ENCODE data around the gene MYO5B. TPM values are rescaled to one million over a fixed set of nuclear protein-coding genes. Genes with fewer than 3 reads are reported as not detected.

MYO5B gene
- total RNA-seq, 1 experiment from 2014 or later = 32.1 TPM

DNA sequence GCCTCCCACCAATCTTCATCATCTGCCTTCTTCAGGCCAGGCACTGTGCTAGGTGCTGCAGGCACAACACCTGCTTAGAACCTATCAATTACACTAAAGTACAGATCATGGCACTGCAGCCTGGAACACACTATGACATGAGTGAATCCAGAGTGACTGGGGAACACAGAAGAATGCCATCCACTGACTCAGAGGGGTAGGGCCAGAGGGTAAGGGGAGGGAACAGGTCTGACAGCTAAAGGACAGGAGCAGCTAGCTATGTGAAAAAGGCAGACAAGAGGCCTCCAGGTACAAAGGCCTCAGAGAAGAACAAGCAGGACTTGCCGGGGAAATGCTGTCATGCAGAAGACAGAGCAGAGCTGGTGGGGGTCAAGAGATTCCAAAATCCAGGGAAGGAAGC is 328.3 kb downstream of the MYO5B start:
- ATAC-seq = no peak
- Histone ChIP-seq H3K9me2 (ENCODE audit: insufficient read depth) (no peaks in the 10 kb centered on the region), H3K79me2 (ENCODE audit: insufficient read depth, low read length) (no peaks in the 10 kb centered on the region), H4K20me1 (ENCODE audit: insufficient read depth) (no peaks in the 10 kb centered on the region), H3K4me2 (ENCODE audit: low read length) (no peak overlapping the region), H2AFZ (ENCODE audit: low read depth, low read length, poor library complexity, severe bottlenecking) (no peak overlapping the region), H3K9ac (ENCODE audit: low read length) (no peak overlapping the region), H3K4me1 (ENCODE audit: control insufficient read depth in 1 of 2, insufficient read depth in 2 of 2, low read length in 2 of 2) (no peaks in the 10 kb centered on the region), H3K36me3 (ENCODE audit: control insufficient read depth in 1 of 2, insufficient read depth in 2 of 2, low read length in 2 of 2) (no peaks in the 10 kb centered on the region), H3K27me3 (ENCODE audit: insufficient read depth, low read length) (no peaks in the 10 kb centered on the region), H3K4me3 (replicated peaks in 1 of 2; ENCODE audit: low read depth in 1 of 2, low read length in 2 of 2) (no peak overlapping the region), H3K9me3 (ENCODE audit: control insufficient read depth in 1 of 2, insufficient read depth in 1 of 2, low read depth in 1 of 2, low read length in 2 of 2) (no peaks in the 10 kb centered on the region), H3K27ac (ENCODE audit: low read depth, low read length) (no peak overlapping the region)
- TF ChIP-seq ZNF274 (IDR thresholded peaks at IDR 0.05; ENCODE audit: low read depth, low read length) = no peak
- intact Hi-C loops (cut with micrococcal nuclease) = no loop called here
- no TSS peak for BruUV-seq (replicated peaks)
- ChIA-PET CTCF (interaction anchor here (1.9 kb wide), 1 partner anchor 8 kb away, joined by 5 read pairs; no protein-coding TSS in a partner anchor), POLR2A (no interaction called here), RAD21 (ENCODE audit: low non-redundant PET in 1 of 2, low total read pairs in 2 of 2, uncharacterized antibody in 2 of 2, unreplicated experiment in 2 of 2) (no interaction called here)
- no peak for DNase-seq (ENCODE audit: low read depth, low spot score)

DNA sequence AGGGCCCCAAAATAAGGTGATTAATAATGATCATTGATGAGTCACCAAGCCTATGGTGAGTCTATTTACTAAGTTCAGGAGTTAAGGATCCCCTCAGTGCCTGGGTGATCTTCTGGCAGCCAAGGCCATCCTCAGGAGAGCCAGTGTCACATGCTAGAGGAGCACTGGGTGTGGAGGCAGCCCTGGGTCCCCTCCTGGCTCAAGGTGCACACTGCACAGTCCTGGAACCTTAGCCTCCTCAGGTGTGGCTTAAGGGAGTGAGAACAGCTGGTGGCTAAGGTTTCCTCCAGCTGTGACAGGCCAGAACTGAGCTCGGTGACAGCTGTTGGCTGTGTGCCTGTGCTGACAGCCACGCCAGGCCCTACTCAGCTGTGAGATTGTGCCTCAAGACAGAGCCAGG is 329.5 kb downstream of the MYO5B start:
- intact Hi-C loops (cut with micrococcal nuclease) = no loop called here
- BruUV-seq (replicated peaks) = no TSS peak
- Histone ChIP-seq H3K27ac (ENCODE audit: low read depth, low read length) (no peak overlapping the region), H3K4me2 (ENCODE audit: low read length) (no peak overlapping the region), H3K9me2 (ENCODE audit: insufficient read depth) (no peaks in the 10 kb centered on the region), H3K4me1 (ENCODE audit: control insufficient read depth in 1 of 2, insufficient read depth in 2 of 2, low read length in 2 of 2) (no peaks in the 10 kb centered on the region), H3K9ac (ENCODE audit: low read length) (no peak overlapping the region), H3K4me3 (replicated peaks in 1 of 2; ENCODE audit: low read depth in 1 of 2, low read length in 2 of 2) (no peak overlapping the region), H3K79me2 (ENCODE audit: insufficient read depth, low read length) (no peaks in the 10 kb centered on the region), H3K36me3 (ENCODE audit: control insufficient read depth in 1 of 2, insufficient read depth in 2 of 2, low read length in 2 of 2) (no peaks in the 10 kb centered on the region), H3K9me3 (ENCODE audit: control insufficient read depth in 1 of 2, insufficient read depth in 1 of 2, low read depth in 1 of 2, low read length in 2 of 2) (no peaks in the 10 kb centered on the region), H4K20me1 (ENCODE audit: insufficient read depth) (no peaks in the 10 kb centered on the region), H2AFZ (ENCODE audit: low read depth, low read length, poor library complexity, severe bottlenecking) (no peak overlapping the region), H3K27me3 (ENCODE audit: insufficient read depth, low read length) (no peaks in the 10 kb centered on the region)
- ChIA-PET RAD21 (ENCODE audit: low non-redundant PET in 1 of 2, low total read pairs in 2 of 2, uncharacterized antibody in 2 of 2, unreplicated experiment in 2 of 2) (no interaction called here), CTCF (interaction anchor here (1.0 kb wide), 1 partner anchor 355 kb away, joined by 3 read pairs; no protein-coding TSS in a partner anchor), POLR2A (no interaction called here)
- DNase-seq (ENCODE audit: low read depth, low spot score) = no peak
- no peak for TF ChIP-seq SP1 (IDR thresholded peaks at IDR 0.05; ENCODE audit: low read depth)
- TF ChIP-seq, protein P1, sequence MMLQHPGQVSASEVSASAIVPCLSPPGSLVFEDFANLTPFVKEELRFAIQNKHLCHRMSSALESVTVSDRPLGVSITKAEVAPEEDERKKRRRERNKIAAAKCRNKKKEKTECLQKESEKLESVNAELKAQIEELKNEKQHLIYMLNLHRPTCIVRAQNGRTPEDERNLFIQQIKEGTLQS (IDR thresholded peaks at IDR 0.05) = no peak
- TF ChIP-seq, protein P2, sequence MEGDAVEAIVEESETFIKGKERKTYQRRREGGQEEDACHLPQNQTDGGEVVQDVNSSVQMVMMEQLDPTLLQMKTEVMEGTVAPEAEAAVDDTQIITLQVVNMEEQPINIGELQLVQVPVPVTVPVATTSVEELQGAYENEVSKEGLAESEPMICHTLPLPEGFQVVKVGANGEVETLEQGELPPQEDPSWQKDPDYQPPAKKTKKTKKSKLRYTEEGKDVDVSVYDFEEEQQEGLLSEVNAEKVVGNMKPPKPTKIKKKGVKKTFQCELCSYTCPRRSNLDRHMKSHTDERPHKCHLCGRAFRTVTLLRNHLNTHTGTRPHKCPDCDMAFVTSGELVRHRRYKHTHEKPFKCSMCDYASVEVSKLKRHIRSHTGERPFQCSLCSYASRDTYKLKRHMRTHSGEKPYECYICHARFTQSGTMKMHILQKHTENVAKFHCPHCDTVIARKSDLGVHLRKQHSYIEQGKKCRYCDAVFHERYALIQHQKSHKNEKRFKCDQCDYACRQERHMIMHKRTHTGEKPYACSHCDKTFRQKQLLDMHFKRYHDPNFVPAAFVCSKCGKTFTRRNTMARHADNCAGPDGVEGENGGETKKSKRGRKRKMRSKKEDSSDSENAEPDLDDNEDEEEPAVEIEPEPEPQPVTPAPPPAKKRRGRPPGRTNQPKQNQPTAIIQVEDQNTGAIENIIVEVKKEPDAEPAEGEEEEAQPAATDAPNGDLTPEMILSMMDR (IDR thresholded peaks at IDR 0.05 in 2 of 3, conservative IDR thresholded peaks at IDR 0.05 in 1 of 3; ENCODE audit: borderline replicate concordance in 1 of 3, insufficient read depth in 1 of 3, low read depth in 2 of 3, low read length in 2 of 3) = no peak
- ATAC-seq = peak; percentile 70
